ENCODE measurements around the gene JADE2. TPM values are rescaled to one million over a fixed set of nuclear protein-coding genes. Genes with fewer than 3 reads are reported as not detected.

Gene JADE2
- total RNA-seq, 4 donors from 2014 or later: 46.0 to 113 (median 89.2) TPM

- Histone ChIP-seq H3K4me1 (peaks cover 0 to 93% (median 35%) of the 10 kb centered on the region in 3 donors), H3K27me3 (no peaks in the 10 kb centered on the region), H3K9me3 (no peaks in the 10 kb centered on the region), H3K4me3 (no peak overlapping the region), H3K36me3 (peaks cover 0 to 67% of the 10 kb centered on the region in 2 donors), H3K27ac (peak overlapping the region in 3 of 4 donors; percentile 60 to 70 (median 65))
- ATAC-seq: no peak
- TF ChIP-seq EP300 (IDR thresholded peaks at IDR 0.05) (no peak), POLR2AphosphoS5 (IDR thresholded peaks at IDR 0.05) (no peak), POLR2A (IDR thresholded peaks at IDR 0.05) (no peak)
- TF ChIP-seq, protein P1, sequence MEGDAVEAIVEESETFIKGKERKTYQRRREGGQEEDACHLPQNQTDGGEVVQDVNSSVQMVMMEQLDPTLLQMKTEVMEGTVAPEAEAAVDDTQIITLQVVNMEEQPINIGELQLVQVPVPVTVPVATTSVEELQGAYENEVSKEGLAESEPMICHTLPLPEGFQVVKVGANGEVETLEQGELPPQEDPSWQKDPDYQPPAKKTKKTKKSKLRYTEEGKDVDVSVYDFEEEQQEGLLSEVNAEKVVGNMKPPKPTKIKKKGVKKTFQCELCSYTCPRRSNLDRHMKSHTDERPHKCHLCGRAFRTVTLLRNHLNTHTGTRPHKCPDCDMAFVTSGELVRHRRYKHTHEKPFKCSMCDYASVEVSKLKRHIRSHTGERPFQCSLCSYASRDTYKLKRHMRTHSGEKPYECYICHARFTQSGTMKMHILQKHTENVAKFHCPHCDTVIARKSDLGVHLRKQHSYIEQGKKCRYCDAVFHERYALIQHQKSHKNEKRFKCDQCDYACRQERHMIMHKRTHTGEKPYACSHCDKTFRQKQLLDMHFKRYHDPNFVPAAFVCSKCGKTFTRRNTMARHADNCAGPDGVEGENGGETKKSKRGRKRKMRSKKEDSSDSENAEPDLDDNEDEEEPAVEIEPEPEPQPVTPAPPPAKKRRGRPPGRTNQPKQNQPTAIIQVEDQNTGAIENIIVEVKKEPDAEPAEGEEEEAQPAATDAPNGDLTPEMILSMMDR (IDR thresholded peaks at IDR 0.05): no peak
- WGBS, 2 donors (ENCODE audit: low coverage in 1 of 2): 89% methylated on average over 8 of the region's 13 CpGs; no CpG with 5 or more reads in 1 of the 2 donors
Measured at GRCh38 chr5:134579284-134579771, 53.9 kb downstream of the JADE2 start.

GRCh38 chr5:134580001-134580460 is 54.6 kb downstream of the JADE2 start:
- WGBS, 2 donors (ENCODE audit: low coverage in 1 of 2): 51% methylated on average over 10 of the region's 14 CpGs; no CpG with 5 or more reads in 1 of the 2 donors
- Histone ChIP-seq H3K36me3 (peaks cover 0 to 60% of the 10 kb centered on the region in 2 donors), H3K4me3 (no peak overlapping the region), H3K9me3 (no peaks in the 10 kb centered on the region), H3K27me3 (no peaks in the 10 kb centered on the region), H3K27ac (peak overlapping the region in 3 of 4 donors; percentile 60 to 70 (median 65)), H3K4me1 (peaks cover 0 to 86% (median 35%) of the 10 kb centered on the region in 3 donors)
- ATAC-seq: no peak
- TF ChIP-seq, protein P1 (IDR thresholded peaks at IDR 0.05): no peak
- TF ChIP-seq POLR2AphosphoS5 (IDR thresholded peaks at IDR 0.05) (no peak), POLR2A (IDR thresholded peaks at IDR 0.05) (no peak), EP300 (IDR thresholded peaks at IDR 0.05) (no peak)

DNA sequence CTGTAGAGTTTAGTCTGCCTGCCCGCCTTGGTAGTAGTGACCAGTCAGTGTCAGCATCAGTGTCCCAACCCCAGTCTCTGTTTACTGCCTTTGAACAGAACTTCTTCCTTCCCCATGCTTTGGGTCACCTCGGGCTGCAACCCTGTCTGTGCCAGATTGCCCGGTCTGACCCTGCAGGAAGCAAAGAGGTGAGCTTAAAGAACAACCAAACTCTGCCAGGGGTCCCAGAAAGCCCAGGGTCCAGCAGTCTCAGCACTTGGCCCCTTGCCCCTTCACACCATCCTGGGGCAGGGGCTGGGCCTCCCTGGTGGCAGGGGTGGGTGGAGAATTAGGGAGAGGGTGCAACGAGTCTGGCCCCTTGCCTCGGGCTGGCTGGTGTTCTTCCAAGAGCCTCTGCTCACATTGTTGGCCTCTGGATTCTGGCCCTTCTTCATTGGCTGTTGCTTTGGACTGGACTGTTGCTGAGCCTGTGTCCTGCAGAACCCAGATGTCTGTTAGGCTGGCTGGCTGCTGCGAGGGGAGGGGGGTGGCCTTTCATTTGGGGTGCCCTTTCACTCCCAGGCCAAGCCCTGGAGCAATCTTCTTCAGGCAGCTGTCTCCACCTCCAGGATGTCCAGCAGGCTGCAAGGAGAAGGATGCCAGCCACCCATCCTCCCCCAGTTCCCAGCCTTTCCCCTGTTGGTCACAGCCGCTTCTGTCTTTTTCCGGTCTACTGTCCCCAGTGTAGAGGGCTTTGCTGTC is 55.9 kb downstream of the JADE2 start:
- ATAC-seq: peak; percentile 37
- TF ChIP-seq EP300 (IDR thresholded peaks at IDR 0.05) (no peak), POLR2AphosphoS5 (IDR thresholded peaks at IDR 0.05) (no peak), POLR2A (IDR thresholded peaks at IDR 0.05) (no peak)
- TF ChIP-seq, protein P1 (IDR thresholded peaks at IDR 0.05): peak in 2 of 4 experiments; percentile 17 to 29
- Histone ChIP-seq H3K9me3 (no peaks in the 10 kb centered on the region), H3K27me3 (no peaks in the 10 kb centered on the region), H3K36me3 (peaks cover 0 to 47% of the 10 kb centered on the region in 2 donors), H3K27ac (peak overlapping the region in 3 of 4 donors; percentile 63 to 67 (median 65)), H3K4me3 (no peak overlapping the region), H3K4me1 (peaks cover 0 to 74% (median 35%) of the 10 kb centered on the region in 3 donors)
- 33 to 50% methylated on average over 2 to 3 of the region's 8 CpGs for WGBS, 2 donors (ENCODE audit: low coverage in 1 of 2)

GRCh38 chr5:134582281-134582680 is 56.8 kb downstream of the JADE2 start:
- Histone ChIP-seq H3K9me3 (no peaks in the 10 kb centered on the region), H3K4me3 (no peak overlapping the region), H3K4me1 (peaks cover 0 to 74% (median 33%) of the 10 kb centered on the region in 3 donors), H3K27ac (peak overlapping the region in 3 of 4 donors; percentile 11 to 65 (median 63)), H3K27me3 (no peaks in the 10 kb centered on the region), H3K36me3 (peaks cover 0 to 38% of the 10 kb centered on the region in 2 donors)
- 63 to 86% methylated on average over 4 to 5 of the region's 5 CpGs for WGBS, 2 donors (ENCODE audit: low coverage in 1 of 2)
- ATAC-seq: no peak
- TF ChIP-seq POLR2A (IDR thresholded peaks at IDR 0.05) (no peak), EP300 (IDR thresholded peaks at IDR 0.05) (no peak), POLR2AphosphoS5 (IDR thresholded peaks at IDR 0.05) (no peak)
- TF ChIP-seq, protein P1 (IDR thresholded peaks at IDR 0.05): no peak

Data from gastroesophageal sphincter (tissue), 4 donors.